Liver (tissue), 3 donors: Measurements from ENCODE around the gene WDR49.

ENCODE experiments used
- ATF3 ChIP-seq: IDR thresholded peaks from 2 replicates; pipeline ENCODE4 v1.6.1; 2016; ENCODE audit warnings: antibody characterized with exemption
- CTCF ChIP-seq: fragments of 150-350 bp; IDR thresholded peaks from 2 replicates; pipeline ENCODE4 v1.5.1; 2017; ENCODE audit warnings: improper control_type of control experiment, low read depth, low read length; ENCODE audit not compliant: missing input control
- EGR1 ChIP-seq, 2 donors: IDR thresholded peaks; 2 replicates each; pipeline ENCODE4 v1.6.1; 2016 to 2018; ENCODE audit warnings: antibody characterized with exemption in 2 of 2, low read depth in 2 of 2
- FOXA2 ChIP-seq: IDR thresholded peaks from 2 replicates; pipeline ENCODE4 v1.6.1; 2016; ENCODE audit warnings: antibody characterized with exemption
- GABPA ChIP-seq, 2 donors: IDR thresholded peaks in 1 of 2; conservative IDR thresholded peaks in 1 of 2; 2 replicates each; pipeline ENCODE4 v1.6.1; 2016; ENCODE audit warnings: antibody characterized with exemption in 2 of 2, mild to moderate bottlenecking in 1 of 2, moderate library complexity in 1 of 2
- HNF4G ChIP-seq: IDR thresholded peaks from 2 replicates; pipeline ENCODE4 v1.6.1; 2016; ENCODE audit warnings: antibody characterized with exemption
- JUND ChIP-seq, 2 donors: IDR thresholded peaks; 2 replicates each; pipeline ENCODE4 v1.6.1; 2016; ENCODE audit warnings: antibody characterized with exemption in 2 of 2
- MAX ChIP-seq: IDR thresholded peaks from 2 replicates; pipeline ENCODE4 v1.6.1; 2016; ENCODE audit warnings: antibody characterized with exemption
- NR2F2 ChIP-seq: IDR thresholded peaks from 2 replicates; pipeline ENCODE4 v1.6.1; 2016; ENCODE audit warnings: antibody characterized with exemption
- RAD21 ChIP-seq, 2 donors: IDR thresholded peaks; 2 replicates each; pipeline ENCODE4 v1.6.1; 2016; ENCODE audit warnings: antibody characterized with exemption in 2 of 2, mild to moderate bottlenecking in 2 of 2
- REST ChIP-seq: IDR thresholded peaks from 2 replicates; pipeline ENCODE4 v1.6.1; 2016; ENCODE audit warnings: antibody characterized with exemption, mild to moderate bottlenecking
- TAF1 ChIP-seq: conservative IDR thresholded peaks from 2 replicates; pipeline ENCODE4 v1.6.1; 2016; ENCODE audit warnings: antibody characterized with exemption, mild to moderate bottlenecking
- YY1 ChIP-seq: IDR thresholded peaks from 2 replicates; pipeline ENCODE4 v1.6.1; 2016; ENCODE audit warnings: antibody characterized with exemption, mild to moderate bottlenecking
- donor health status: healthy.
- donor health status: healthy.

GRCh38 chr3:167605871-167606270 is 47.9 kb downstream of the WDR49 start:
- TF ChIP-seq TAF1, result no peak
- TF ChIP-seq CTCF, result no peak
- TF ChIP-seq MAX, result no peak
- TF ChIP-seq RAD21 (IDR thresholded peaks at IDR 0.05), result no peak
- TF ChIP-seq GABPA (IDR thresholded peaks at IDR 0.05 in 1 of 2, conservative IDR thresholded peaks at IDR 0.05 in 1 of 2), result no peak
- no peak for TF ChIP-seq JUND (IDR thresholded peaks at IDR 0.05)
- no peak for TF ChIP-seq NR2F2
- no peak for TF ChIP-seq YY1
- no peak for TF ChIP-seq HNF4G
- no peak for TF ChIP-seq ATF3
- TF ChIP-seq FOXA2, result no peak
- TF ChIP-seq EGR1 (IDR thresholded peaks at IDR 0.05; ENCODE audit: low read depth in 2 of 2), result no peak
- TF ChIP-seq REST, result no peak
